ENCODE measurements around the gene SAMD1. TPM values are rescaled to one million over a fixed set of nuclear protein-coding genes. Genes with fewer than 3 reads are reported as not detected.

SAMD1 gene
- total and polyA plus RNA-seq, 2 of the 13 experiments (the other 11 are each of a cell fraction or from before 2014, with no cell fraction given) = 17.5 to 45.0 TPM

- peak; percentile 60 for TF ChIP-seq ZNF687 (CRISPR knock-in tag; IDR thresholded peaks at IDR 0.05)
- TF ChIP-seq ZNF816 (CRISPR knock-in tag; IDR thresholded peaks at IDR 0.05; ENCODE audit: borderline replicate concordance) = no peak
- TF ChIP-seq ZNF354B (CRISPR knock-in tag; IDR thresholded peaks at IDR 0.05) = peak; percentile 44; the same call in 1 of the 2 replicates
- TF ChIP-seq KLF9 (CRISPR knock-in tag; IDR thresholded peaks at IDR 0.05; ENCODE audit: low read depth) = no peak
- TF ChIP-seq TOPORS (CRISPR knock-in tag; IDR thresholded peaks at IDR 0.05) = peak; percentile 20; the same call in 1 of the 2 replicates
- 0 out of 2 replicates have a peak, but pooled peaks have one; percentile 42 for TF ChIP-seq ZSCAN5A (CRISPR knock-in tag; IDR thresholded peaks at IDR 0.05; ENCODE audit: borderline replicate concordance)
- no peak for TF ChIP-seq EZH2 (conservative IDR thresholded peaks at IDR 0.05; ENCODE audit: low read depth, low read length)
- 0 out of 2 replicates have a peak, but pooled peaks have one; percentile 39 for TF ChIP-seq ZNF230 (CRISPR knock-in tag; IDR thresholded peaks at IDR 0.05)
- peak; percentile 77 for TF ChIP-seq KDM5A (IDR thresholded peaks at IDR 0.05; ENCODE audit: borderline replicate concordance, low read length)
- no peak for TF ChIP-seq ZNF576 (CRISPR knock-in tag; IDR thresholded peaks at IDR 0.05)
- TF ChIP-seq ZNF30 (CRISPR knock-in tag; IDR thresholded peaks at IDR 0.05) = no peak
- no peak for TF ChIP-seq ZNF672 (CRISPR knock-in tag; IDR thresholded peaks at IDR 0.05)
- TF ChIP-seq GFI1 (CRISPR knock-in tag; IDR thresholded peaks at IDR 0.05; ENCODE audit: borderline replicate concordance) = 0 out of 2 replicates have a peak, but pooled peaks have one; percentile 20
- TF ChIP-seq, protein P1, sequence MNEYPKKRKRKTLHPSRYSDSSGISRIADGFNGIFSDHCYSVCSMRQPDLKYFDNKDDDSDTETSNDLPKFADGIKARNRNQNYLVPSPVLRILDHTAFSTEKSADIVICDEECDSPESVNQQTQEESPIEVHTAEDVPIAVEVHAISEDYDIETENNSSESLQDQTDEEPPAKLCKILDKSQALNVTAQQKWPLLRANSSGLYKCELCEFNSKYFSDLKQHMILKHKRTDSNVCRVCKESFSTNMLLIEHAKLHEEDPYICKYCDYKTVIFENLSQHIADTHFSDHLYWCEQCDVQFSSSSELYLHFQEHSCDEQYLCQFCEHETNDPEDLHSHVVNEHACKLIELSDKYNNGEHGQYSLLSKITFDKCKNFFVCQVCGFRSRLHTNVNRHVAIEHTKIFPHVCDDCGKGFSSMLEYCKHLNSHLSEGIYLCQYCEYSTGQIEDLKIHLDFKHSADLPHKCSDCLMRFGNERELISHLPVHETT (CRISPR knock-in tag; conservative IDR thresholded peaks at IDR 0.05) = 0 out of 2 replicates have a peak, but pooled peaks have one; percentile 29
- TF ChIP-seq ZNF546 (CRISPR knock-in tag; conservative IDR thresholded peaks at IDR 0.05) = 0 out of 2 replicates have a peak, but pooled peaks have one; percentile 49
- no peak for TF ChIP-seq ZNF75D (CRISPR knock-in tag; IDR thresholded peaks at IDR 0.05; ENCODE audit: borderline replicate concordance)
- TF ChIP-seq REPIN1 (CRISPR knock-in tag; IDR thresholded peaks at IDR 0.05; ENCODE audit: borderline replicate concordance, low read depth) = peak; percentile 50; the same call in 1 of the 2 replicates
- peak; percentile 89 for TF ChIP-seq AGO1 (IDR thresholded peaks at IDR 0.05; ENCODE audit: low read depth, low read length, poor library complexity, severe bottlenecking)
- TF ChIP-seq, protein P2, sequence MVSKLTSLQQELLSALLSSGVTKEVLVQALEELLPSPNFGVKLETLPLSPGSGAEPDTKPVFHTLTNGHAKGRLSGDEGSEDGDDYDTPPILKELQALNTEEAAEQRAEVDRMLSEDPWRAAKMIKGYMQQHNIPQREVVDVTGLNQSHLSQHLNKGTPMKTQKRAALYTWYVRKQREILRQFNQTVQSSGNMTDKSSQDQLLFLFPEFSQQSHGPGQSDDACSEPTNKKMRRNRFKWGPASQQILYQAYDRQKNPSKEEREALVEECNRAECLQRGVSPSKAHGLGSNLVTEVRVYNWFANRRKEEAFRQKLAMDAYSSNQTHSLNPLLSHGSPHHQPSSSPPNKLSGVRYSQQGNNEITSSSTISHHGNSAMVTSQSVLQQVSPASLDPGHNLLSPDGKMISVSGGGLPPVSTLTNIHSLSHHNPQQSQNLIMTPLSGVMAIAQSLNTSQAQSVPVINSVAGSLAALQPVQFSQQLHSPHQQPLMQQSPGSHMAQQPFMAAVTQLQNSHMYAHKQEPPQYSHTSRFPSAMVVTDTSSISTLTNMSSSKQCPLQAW (CRISPR knock-in tag; IDR thresholded peaks at IDR 0.05) = 0 out of 2 replicates have a peak, but pooled peaks have one; percentile 17
- peak; percentile 83 for TF ChIP-seq ZNF563 (CRISPR knock-in tag; IDR thresholded peaks at IDR 0.05)
Observed at GRCh38 chr19:14091081-14091812, 696 bp upstream of the SAMD1 start (continued).
